ENCODE measurements around the gene CRYAA. TPM values are rescaled to one million over a fixed set of nuclear protein-coding genes. Genes with fewer than 3 reads are reported as not detected.
"Not testable (repeated sequence)": the region's sequence is repeated elsewhere in the genome, so short reads cannot be mapped to it uniquely, and the experiment has no call there.

Gene CRYAA
- total RNA-seq, 1 experiment from 2014 or later = not detected

DNA sequence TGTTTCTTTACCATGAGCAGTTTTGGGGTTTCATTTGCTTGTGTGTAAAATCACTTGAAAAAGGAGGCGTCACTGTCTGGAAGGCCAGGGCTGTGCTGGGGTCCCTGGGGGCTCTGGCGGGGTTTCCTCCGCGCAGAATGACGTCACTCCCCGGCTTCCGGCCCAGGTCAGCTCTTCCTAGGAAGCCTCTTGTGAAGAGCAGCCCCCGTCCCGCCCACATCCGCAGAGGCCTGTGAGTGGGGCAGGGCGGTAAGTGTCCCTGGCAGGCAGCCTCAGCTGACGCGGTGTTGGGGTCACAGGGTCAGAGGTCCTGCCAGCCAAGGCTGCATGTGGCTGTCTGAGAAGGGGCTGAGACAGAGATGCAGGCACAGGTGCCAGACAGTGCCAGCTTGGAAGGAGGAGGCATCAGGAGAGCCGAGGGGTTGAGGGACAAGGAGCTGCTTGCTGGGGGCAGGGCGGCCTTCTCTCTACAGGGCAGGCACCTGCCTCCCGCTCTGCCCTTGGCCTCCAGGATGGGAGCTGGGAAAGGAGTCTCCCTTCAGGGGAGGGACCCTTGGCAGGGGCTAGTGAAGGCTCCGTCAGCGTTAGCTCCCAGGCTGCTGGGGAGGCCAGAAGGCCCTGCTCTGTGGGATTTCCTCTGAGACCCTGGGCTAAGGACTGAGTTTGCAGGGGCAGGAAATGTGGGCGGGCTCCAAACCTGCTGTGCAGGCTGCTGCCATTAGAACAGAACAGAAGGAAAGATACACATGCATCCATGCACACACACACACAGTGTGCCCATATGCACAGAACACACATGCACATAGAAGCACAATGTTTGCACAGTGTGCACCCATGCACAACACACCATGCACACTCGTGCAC is 8.5 kb downstream of the CRYAA start:
- not testable (repeated sequence) for DNase-seq (ENCODE audit: low spot score)

DNA sequence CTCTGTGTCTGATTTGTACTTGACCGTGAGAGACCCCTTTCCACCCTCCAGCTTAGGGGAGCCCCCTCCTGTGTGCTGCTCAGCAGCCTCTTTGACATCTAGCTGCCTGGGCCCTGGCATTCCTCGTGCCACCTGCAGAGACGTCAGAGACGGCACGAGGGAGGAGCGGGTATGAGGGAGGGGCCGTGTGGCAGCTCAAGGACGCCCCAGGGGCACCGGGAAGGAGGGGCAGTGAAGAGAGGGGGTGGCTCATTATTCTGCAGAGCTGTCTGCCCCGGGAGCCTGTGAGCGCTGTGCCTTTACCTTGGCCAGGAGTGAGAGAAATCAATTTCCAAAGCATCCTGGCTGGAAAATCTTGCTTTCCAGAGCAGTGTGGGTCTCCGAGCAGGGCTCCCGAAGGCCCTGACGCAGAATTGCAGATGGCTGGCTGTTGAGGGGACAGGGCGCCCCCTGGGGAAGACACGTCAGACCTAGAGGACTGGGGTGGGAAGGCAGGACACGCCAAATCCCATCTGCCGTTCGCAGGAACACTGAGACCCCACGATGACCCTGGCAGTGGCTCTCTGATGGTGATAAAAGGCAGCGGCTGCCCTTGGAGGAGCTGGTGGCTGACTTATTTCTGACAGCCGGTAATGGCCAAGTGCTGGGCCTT is 9.5 kb downstream of the CRYAA start:
- DNase-seq (ENCODE audit: low spot score) = not testable (repeated sequence)

DNA sequence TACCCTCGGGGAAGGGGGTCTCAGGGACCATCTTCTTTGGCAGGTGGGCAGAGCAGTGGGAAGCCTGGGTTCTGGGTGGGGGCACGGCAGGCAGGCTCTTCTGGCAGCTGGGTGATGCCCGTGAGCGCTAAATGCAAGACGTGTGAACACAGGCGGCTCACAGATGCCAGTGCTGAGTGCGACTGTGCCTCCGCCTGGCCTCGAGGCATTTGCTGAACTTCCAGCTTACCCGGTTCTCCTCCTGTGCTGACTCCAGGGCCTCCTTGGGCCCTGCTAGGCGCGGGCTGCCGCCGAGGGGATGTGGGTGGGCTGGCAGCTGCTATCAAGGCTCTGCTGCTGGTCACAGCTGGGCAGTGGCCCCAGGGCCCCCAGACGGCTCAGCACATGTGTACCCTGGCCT is 12.2 kb downstream of the CRYAA start:
- not testable (repeated sequence) for DNase-seq (ENCODE audit: low spot score)

DNA sequence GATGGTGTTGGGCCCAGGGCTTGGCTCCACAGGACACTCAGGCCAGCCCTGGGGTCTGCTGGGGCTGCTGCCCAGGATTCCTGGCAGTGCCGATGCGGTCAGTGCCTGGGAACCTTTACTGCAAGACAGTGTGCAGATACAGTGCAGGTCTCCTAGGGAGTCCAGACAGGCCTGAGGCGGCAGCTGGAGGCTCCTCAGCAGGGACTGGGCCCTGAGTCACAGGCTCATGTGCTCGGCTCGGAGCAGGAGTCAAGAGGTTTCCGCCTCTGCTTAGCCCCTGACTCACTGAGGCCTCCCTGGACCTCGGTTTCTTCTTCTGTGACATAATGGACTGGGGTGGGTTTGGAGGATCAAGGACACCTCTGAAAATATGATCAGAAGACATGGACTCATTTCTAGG is 18.5 kb downstream of the CRYAA start:
- not testable (repeated sequence) for DNase-seq (ENCODE audit: low spot score)

DNA sequence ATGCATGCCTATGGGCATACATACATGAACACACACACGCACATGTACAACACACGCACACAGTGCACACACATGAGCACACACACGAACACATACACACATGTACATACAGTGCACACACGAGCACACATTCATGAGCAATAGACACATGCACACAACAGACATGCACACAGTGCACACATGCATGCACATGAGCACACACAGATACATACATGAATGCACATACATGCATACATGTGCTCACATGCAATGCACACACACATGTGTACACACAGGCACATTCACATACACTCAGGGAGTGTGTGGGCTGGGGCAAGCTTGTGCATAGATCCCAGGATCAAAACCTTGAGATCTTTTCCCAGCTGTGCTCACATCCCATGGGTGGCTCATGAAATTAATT is 18.9 kb downstream of the CRYAA start:
- DNase-seq (ENCODE audit: low spot score) = no peak

DNA sequence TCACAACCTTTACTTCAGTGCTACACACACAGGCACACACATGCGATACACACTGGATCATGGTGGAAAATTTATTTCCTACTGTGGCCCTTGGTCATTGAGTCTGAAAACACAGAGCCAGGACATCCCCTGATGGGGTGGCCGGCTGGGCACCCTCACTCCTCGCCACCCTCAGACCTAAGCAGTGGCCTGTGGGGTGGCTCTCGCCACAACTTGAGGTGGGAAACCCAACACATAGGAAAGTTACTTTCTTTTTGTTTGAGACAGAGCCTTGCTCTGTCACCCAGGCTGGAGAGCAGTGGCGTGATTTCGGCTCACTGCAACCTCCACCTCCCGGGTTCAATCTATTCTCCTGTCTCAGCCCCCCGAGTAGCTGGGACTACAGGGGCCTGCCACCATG is 19.4 kb downstream of the CRYAA start:
- DNase-seq (ENCODE audit: low spot score) = no peak

DNA sequence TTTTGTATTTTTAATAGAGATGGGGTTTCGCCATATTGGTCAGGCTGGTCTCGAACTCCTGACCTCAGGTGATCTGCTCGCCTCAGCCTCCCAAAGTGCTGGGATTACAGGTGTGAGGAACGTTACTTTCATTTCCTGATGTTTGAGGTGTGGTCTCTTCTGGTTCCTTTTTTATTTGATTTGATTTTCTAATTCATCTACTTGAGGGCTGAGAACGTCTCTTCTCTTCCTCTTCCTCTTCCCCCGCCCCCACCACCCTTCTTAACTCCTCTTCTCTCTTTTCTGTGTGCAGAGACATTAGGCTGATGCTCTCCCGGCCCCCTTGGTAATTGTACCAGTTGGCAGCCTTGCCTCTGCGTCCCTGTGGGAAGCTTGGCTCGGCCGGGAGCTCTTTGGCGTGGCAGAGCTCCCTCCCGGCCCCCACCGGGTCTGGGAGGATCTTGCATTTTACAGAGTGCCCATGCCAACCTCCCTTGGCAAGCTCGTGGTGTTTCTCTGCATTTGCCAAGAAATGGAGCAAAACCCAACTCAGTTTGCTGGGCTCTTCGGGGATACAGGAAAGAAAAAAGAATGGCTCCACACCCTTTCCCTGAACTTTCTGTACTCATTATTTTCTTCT is 19.9 kb downstream of the CRYAA start:
- no peak for DNase-seq (ENCODE audit: low spot score)

DNA sequence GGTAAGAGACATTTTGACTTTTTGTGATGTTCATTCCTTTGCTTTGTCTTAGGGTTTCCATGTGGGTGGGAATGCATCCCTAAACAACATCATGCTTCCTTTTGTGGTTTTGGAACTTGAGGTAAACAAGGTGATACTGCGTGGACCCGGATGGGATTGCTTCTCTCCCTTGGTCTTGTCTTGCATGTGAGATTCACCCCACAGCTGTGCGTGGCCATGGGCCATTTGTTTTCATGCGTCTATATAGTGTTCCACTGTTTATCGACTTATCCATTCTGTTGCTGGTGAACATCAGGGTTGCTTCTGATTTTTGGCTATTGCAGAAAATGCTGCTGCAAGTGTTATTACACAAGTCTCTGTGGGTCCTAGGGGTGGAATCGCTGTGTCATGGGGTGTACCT is 21.1 kb downstream of the CRYAA start:
- no peak for DNase-seq (ENCODE audit: low spot score)

DNA sequence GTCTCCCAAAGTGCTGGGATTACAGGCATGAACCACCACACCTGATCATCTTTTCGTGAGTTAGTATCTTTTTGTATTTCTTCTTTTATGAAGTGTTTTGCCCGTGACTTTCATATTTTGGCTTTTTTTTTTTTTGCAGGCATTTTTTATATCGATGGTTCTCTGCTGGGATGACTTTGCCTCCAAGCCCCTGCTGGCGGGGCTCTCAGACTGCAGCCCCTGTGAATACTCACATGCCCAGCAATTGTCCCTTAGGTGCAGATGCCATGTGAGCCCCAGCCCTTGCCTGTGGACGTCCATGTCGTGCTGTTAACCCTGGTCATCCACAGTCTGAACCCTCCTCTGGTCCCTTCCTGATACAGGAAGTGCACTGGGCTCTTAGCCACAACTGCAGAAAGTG is 21.7 kb downstream of the CRYAA start:
- no peak for DNase-seq (ENCODE audit: low spot score)

DNA sequence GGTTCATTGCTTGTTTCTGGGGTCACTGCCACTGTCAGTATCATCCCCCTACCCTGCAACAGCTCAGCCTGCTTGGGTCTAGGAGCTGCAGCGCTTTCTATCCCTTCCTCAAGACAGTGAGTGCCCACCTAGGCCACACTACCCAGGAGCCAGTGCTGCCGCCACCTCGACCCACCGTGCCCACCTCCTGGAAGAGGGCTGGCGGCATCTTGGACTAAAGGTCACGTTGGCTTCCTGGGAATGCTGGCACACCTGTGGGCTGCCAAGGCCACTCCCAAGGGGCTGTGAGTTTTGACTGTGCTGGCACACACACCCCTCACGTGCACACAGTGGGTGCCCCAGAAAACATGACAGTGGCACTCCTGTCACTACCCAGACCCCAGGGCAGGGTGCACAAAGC is 22.1 kb downstream of the CRYAA start:
- DNase-seq (ENCODE audit: low spot score) = no peak

DNA sequence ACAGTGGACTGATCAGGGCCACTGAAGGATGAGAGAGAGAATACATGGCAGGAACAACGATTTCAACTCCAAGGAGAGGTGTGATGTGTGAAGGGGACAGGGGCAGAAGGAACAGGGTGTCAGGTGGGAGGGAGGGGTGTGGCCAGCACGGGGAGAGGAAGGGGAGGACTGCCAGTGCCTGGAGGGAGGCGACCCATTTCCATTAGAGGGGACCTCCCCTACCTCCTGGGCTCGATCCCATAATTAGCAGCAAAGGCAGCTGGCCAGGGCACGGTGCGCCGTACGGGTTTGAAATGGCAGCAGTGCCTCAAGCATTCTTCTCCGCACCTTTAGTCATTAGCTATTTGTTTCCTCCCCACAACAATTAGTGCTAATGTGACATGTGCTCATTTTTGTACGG is 22.7 kb downstream of the CRYAA start:
- DNase-seq (ENCODE audit: low spot score) = no peak

DNA sequence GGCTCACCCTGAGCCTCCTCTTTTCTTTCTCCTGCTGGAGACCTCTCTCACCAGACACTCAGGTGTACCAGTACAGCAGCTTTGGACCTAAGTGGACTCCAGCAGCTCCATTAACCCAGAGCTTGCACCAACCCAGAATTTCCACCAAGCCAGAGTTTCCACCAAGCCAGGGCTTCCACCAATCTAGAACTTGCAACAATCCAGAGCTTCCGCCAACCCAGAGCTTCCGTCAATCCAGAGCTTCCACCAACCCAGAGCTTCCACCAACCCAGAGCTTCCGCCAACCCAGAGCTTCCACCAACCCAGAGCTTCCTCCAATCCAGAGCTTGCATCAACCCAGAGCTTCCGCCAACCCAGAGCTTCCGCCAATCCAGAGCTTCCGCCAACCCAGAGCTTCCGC is 23.2 kb downstream of the CRYAA start:
- DNase-seq (ENCODE audit: low spot score) = no peak

DNA sequence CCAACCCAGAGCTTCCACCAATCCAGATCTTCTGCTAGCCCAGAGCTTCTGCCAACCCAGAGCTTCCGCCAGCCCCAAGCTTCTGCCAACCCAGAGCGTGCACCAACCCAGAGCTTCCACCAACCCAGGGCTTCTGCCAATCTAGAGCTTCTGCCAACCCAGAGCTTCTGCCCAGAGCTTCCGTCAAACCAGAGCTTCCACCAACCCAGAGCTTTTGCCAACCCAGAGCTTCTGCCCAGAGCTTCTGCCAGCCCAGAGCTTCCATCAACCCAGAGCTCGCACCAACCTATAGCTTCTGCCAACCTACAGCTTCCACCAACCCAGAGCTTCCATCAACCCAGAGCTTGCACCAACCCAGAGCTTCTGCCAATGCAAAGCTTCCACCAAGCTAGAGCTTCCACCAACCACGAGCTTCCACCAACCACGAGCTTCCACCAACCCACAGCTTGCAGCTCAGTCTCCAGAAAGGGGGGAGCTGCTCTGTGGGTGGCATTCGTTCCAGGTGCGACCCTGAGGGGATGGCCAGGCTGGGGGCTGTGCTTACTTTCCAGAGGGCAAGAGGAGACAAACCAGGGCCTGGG is 23.8 kb downstream of the CRYAA start:
- DNase-seq (ENCODE audit: low spot score) = no peak

DNA sequence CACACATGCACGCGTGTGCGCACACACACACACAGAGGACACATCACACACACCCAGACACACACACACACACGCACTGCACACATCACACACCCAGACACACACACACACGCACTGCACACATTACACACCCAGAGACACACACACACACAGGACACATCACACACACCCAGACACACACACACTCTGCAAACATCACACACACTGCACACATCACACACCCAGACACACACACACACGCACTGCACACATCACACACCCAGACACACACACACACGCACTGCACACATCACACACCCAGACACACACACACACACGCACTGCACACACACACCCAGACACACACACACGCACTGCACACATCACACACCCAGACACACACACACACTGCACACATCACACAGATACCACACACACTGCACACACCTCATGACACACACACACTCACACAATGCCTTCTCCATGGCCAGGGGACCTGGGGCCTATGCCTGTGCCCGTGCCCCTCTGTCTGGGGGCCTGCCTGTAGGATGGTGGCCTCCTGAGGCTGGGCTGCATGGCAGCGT is 24.4 kb downstream of the CRYAA start:
- no peak for DNase-seq (ENCODE audit: low spot score)

DNA sequence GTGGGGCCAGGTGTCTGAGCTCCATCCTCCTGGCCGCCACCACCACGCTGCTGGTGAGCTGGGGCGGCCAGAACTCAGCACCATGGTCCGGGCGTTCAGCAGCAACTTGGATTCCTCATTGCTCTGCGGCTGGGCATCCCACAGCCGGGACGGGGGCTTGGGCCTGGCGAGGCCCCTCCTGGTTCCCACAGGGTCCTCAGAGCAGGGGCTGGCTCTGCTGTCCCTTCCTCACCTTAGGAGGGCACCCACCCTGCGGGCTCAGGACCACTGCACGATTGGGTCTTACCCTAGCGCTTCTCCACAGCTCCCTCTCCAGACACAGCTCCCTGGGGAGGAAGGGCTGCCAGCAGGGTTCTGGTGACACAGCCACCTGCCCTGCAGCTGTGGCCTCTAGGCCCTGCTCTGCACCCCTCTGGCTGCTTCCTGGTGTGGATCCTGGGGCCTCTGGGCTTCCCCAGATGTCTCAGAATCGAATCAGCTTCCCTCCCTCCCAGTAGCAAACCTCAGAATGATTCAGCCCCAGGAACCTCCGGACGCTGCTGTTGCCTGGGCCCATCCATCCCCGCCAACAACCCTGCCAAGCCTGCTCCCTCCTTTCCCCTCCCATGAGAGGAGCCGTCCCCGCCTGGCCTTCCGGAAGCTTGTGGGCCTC is 25.0 kb downstream of the CRYAA start:
- peak; percentile 96 for DNase-seq (ENCODE audit: low spot score)

DNA sequence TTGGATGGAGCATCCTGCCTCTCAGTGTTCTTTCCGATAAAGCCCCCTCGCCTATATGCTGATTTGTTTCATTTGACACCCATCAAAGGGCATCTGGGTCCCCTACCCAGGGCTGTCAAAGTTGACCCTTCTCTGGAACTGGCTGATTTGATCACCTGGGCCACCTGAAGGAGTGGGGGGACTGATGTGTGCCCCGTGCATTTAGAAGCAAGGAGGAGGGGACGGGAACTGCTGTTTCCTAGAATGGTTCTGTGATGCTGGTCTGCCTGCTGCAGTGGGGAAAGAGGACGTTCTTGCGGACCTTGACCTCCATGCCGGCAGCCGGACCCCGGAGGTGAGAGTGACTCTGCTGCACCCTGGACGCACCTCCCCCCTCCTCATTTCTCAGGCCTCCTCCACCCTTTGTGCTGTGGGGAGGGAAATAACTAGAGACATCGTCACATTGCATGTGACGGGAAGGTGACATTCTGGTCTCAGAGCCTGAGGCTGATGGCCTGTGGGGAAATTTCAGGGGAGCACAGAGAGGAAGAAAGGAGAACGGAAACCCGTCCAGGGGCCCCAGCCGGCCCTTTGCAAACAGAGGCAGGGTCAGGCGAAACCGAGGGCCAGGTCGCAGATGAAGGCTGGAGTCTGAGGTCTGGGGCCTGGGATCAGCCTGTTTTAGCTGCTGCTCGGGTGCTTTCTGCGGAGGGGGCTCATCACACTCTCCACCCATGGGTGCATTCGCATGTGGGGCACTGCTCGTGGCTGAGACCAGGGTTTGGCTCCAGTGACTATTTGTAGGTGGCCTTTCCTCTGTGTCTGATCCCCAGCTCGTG is 25.7 kb downstream of the CRYAA start:
- DNase-seq (ENCODE audit: low spot score) = no peak

DNA sequence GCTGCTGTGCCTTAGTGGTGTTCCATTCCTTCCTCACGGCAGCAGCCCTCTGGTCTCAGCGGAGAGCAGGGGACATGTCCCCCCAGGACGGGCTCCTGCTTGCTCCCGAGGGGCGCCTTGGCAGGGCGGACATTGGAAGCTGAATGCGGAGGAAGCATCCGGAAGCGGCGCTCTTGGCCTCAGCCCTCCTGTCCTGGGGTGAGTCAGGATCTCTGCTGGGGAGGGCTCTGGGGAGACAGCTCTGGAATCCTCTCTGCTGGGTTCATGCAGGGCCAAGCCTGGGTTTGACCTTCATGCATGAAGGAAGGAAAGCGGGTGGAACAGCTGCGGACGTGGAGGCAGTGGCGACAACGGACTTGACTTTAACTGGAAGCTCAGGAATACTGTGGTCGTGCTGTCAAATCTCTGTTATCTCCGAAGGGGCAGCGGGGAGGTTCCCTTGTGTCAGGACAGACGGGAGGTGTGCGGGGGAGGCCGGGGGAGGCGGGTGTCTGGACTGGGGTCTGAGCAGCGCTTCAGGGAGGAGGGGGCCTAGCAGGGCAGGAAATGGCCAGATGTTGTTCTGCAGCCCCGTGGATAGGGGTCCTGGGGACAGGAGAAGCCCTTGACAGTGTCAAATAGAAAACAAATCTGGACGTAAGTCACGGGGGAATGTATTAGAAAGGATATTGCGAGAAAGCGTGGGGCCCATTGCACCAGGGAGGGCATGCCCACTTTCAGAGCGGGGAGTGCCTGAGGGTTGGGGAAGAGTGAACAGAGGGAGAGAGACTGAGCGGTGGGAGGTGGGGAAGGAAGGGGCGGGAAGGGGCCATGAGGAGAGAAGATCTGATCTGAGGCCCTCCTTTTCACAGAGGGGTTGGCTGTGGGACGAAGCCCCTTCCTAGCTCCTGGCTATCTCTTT is 26.6 kb downstream of the CRYAA start:
- DNase-seq (ENCODE audit: low spot score) = no peak

DNA sequence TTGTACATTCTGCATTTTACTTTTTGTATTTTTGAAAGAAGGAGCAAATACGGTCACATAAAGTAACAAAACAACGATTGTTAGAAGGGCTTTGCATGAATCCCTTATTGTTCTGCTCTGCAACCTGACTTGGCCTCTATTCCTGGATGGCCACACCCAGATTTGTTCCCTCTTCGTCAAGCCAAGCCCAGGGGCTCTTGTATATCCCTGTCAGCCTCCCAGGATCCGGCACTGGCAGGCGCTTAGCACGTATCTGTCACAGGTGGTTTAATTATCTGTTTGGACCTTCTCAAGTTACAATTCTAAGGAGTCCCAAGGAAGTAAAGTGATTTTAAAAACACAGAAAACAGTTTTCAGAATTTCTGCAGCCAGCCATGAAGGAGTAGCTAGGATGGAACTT is 28.0 kb downstream of the CRYAA start:
- no peak for DNase-seq (ENCODE audit: low spot score)

DNA sequence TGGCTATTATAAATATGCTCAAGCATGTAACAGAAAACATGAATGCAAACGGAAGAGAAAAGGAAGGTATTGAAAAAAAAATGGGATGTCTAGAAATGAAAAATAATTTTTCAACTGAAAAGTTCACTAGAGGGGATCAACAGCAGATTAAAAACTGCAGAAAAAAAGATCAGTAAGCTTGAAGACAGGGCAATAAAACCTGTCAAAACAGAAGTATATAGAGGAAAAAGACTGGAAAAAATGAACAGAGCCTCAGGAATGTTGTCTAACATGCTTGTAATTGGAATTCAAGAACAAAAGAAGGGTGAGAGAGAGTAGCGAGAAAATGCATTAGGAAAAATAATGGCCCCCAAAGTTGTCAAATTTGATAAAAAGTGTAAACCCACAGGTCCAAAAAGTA is 29.6 kb downstream of the CRYAA start:
- no peak for DNase-seq (ENCODE audit: low spot score)

DNA sequence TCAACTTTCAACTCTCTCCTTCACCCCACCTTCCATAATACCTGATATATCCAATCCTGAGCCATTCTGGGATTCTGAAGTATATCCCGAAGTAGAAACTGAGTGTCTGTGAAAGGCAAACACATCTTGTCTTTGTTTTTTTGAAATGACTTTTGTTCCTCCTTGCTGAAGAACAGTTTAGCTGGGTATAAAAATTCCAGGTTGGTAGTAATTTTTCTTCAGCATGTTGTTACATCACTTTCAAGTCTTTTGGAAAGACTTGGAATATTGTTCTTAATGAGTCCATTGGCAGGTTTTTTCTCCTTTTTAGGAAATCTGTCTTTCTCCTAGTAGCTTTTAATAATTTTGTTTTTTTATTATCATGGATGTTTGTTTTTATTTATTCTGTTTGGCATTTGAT is 32.7 kb downstream of the CRYAA start:
- DNase-seq (ENCODE audit: low spot score) = no peak
